ENCODE measurements around the gene HIRIP3. TPM values are rescaled to one million over a fixed set of nuclear protein-coding genes. Genes with fewer than 3 reads are reported as not detected.

The HIRIP3 gene
- total and polyA plus RNA-seq, 2 of the 8 experiments (the other 6 are each of a cell fraction or from before 2014, with no cell fraction given), result 11.9 to 18.5 TPM

GRCh38 chr16:29943846-29944799, 51.3 kb downstream of the HIRIP3 start (continued):
- TF ChIP-seq EP300 (IDR thresholded peaks at IDR 0.05; ENCODE audit: borderline replicate concordance in 1 of 2, low read depth in 2 of 2, low read length in 2 of 2) (no peak), KDM5A (IDR thresholded peaks at IDR 0.05; ENCODE audit: low read length) (no peak), CREB1 (IDR thresholded peaks at IDR 0.05) (no peak), CTCF (IDR thresholded peaks at IDR 0.05; ENCODE audit: control extremely low read depth in 1 of 3, insufficient read depth in 1 of 3, low read depth in 1 of 3, low read length in 3 of 3) (peak; percentile 22 to 67 (median 51)), HDAC2 (IDR thresholded peaks at IDR 0.05; ENCODE audit: borderline replicate concordance in 1 of 2, low read depth in 2 of 2, low read length in 2 of 2) (no peak), BACH1 (IDR thresholded peaks at IDR 0.05; ENCODE audit: low read length) (no peak), ATF2 (IDR thresholded peaks at IDR 0.05; ENCODE audit: low read length) (no peak), KDM1A (IDR thresholded peaks at IDR 0.05; ENCODE audit: borderline replicate concordance, low read length) (peak; percentile 29; the same call in 1 of the 2 replicates), TEAD4 (IDR thresholded peaks at IDR 0.05; ENCODE audit: low read depth, low read length) (peak; percentile 82), RAD21 (IDR thresholded peaks at IDR 0.05 in 1 of 2, conservative IDR thresholded peaks at IDR 0.05 in 1 of 2; ENCODE audit: low read depth in 2 of 2, low read length in 2 of 2) (peak; percentile 25 to 31; a peak in 2 of 4 replicates), MAFK (IDR thresholded peaks at IDR 0.05; ENCODE audit: low read depth, low read length) (no peak), CHD2 (IDR thresholded peaks at IDR 0.05; ENCODE audit: low read length) (no peak)
- TF ChIP-seq, protein P1, sequence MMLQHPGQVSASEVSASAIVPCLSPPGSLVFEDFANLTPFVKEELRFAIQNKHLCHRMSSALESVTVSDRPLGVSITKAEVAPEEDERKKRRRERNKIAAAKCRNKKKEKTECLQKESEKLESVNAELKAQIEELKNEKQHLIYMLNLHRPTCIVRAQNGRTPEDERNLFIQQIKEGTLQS (IDR thresholded peaks at IDR 0.05; ENCODE audit: insufficient read depth, low read depth, low read length), result no peak
- TF ChIP-seq, protein P2, sequence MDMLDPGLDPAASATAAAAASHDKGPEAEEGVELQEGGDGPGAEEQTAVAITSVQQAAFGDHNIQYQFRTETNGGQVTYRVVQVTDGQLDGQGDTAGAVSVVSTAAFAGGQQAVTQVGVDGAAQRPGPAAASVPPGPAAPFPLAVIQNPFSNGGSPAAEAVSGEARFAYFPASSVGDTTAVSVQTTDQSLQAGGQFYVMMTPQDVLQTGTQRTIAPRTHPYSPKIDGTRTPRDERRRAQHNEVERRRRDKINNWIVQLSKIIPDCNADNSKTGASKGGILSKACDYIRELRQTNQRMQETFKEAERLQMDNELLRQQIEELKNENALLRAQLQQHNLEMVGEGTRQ (IDR thresholded peaks at IDR 0.05; ENCODE audit: low read length), result no peak
